GM12864 (cell line): ENCODE results near the gene SAE1.

Source experiments
- DNase-seq: peaks from one replicate; pipeline ENCODE4 v3.0.0-alpha.2; 2011; ENCODE audit warnings: low read depth
- H3K4me3 ChIP-seq: 2 replicates; pipeline ENCODE4 v1.5.1; 2011; ENCODE audit warnings: mild to moderate bottlenecking, low read depth, low read length, control low read depth
- TF ChIP-seq, protein P1 (sequence below): IDR thresholded peaks from 2 replicates; pipeline ENCODE4 v1.5.1; 2011; ENCODE audit warnings: low read depth, mild to moderate bottlenecking, moderate library complexity, low read length, control low read depth, inconsistent platforms; ENCODE audit errors: missing control alignments

SAE1 gene

DNA sequence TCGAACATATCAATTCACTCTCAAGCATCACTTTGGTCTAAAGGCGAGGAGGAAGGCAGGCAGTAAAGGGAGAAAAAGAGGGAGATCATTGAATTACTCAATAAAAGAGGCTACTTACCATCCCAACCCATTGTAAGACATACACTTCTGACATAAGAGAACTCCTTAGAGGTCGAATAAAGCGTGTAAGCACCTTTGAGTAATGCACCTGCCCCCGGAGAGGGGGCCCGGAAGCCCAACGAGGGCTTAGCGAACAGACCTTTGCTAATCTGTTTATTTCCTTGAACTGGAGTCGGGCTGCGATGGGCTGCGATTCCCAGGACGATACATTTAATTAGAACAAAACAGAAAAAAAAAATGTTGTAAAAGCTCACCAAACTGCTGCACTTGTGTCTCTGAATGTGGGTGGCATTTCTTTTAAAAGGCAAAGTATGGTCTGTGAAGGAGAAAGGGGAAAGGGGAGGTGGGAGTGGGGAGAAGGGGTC, 20.1 kb upstream of the SAE1 start:
- TF ChIP-seq, protein P1, sequence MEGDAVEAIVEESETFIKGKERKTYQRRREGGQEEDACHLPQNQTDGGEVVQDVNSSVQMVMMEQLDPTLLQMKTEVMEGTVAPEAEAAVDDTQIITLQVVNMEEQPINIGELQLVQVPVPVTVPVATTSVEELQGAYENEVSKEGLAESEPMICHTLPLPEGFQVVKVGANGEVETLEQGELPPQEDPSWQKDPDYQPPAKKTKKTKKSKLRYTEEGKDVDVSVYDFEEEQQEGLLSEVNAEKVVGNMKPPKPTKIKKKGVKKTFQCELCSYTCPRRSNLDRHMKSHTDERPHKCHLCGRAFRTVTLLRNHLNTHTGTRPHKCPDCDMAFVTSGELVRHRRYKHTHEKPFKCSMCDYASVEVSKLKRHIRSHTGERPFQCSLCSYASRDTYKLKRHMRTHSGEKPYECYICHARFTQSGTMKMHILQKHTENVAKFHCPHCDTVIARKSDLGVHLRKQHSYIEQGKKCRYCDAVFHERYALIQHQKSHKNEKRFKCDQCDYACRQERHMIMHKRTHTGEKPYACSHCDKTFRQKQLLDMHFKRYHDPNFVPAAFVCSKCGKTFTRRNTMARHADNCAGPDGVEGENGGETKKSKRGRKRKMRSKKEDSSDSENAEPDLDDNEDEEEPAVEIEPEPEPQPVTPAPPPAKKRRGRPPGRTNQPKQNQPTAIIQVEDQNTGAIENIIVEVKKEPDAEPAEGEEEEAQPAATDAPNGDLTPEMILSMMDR: no peak
- peak overlapping the region; percentile 96 for H3K4me3 ChIP-seq
- no peak for DNase-seq

DNA sequence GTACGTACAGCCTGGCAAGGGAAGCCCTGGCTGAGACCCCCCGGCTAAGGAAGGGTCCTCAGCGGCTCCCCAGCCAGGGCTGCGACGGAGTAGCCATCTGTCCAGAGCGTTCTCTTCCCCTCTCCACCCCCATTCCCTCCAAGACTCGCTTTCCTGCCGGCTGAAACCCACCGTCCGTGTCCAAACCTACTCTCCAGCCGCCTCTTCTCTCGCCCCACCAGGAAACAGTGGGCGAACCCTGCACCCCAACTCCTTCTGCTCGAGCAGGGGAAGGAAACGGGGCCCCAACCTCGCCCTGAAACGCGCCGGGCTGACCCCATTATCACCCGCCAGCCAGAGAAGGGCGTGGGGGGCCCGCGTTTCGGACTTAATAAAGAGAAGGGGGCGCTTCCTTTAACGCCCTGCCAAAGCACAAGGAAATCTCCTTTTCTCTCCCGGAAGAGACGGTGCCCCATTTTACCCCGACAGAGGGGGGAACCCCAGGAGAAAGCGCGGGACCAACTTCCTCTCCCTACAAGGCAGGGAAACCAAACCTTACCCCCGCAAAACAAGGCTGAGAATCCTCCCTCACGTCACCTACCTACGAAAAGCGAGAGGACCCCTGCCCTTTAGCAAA, 19.5 kb upstream of the SAE1 start:
- TF ChIP-seq, protein P1: no peak
- no peak for DNase-seq
- peak overlapping the region; percentile 96 for H3K4me3 ChIP-seq

DNA sequence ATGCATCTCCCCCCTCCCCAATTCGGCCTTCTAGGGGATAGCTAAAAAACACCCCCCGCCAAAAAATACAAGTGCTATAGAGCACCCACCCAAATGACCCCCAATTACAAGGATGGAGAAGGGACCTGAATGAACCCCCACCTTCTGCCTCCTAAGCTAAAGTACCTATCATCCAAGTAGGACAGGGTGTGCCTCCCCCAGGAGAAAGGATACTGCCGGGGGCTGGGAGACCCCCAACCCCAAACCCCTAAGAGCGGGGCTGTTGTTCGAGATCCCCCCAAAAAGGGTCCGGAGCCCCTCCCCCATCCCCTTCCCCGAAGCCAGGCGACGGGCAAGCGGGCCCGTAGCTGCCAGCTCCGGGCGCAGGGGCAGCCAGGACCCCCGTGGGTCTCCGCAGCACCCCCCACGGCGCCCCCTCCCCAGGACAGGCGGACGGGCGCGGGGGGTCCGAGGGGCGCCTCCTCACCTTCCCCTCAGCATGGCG, 18.9 kb upstream of the SAE1 start:
- H3K4me3 ChIP-seq: peak overlapping the region; percentile 96
- TF ChIP-seq, protein P1: no peak
- no peak for DNase-seq

DNA sequence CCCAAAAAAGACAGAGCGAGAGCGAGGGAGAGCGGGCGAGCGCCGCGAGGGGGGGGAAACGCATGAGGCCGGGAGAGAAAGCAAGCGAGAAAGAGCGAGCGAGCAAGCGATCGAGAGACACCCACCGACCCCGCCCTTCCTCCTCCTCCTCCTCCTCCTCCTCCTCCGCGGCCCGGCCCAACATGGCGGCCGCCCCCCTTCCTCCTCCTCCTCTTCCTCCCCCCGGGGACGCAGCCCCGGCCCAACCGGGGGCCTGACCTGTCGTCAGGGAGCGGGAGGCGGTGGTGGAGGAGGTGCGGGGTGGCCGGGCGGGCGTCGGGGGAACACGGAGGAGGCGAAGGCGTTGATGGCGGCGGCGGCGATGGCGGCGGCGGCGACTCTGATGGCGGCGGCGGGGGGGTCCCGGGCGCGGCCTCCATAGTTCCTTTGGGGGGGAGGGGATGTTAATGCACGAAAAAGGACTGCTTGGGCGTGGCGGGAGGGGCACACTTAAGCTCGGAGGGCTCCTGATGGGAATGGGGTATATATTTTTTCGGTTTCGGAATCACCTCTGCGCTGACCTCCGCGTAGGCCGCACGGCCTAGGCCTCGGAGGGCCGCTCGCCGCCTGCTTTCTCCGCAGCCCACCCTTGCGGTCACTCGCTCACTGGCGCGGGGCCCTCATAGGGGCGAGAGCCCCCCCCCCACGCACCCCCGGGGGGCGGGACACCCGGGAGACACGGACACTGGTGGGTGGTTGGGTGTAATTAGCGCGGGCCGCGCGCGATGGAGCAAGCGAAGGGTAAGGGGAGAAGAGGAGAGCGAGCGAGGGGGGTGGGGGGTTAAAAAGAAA, 18.3 kb upstream of the SAE1 start:
- peak overlapping the region; percentile 96 for H3K4me3 ChIP-seq
- peak; percentile 72 for DNase-seq
- TF ChIP-seq, protein P1: no peak

DNA sequence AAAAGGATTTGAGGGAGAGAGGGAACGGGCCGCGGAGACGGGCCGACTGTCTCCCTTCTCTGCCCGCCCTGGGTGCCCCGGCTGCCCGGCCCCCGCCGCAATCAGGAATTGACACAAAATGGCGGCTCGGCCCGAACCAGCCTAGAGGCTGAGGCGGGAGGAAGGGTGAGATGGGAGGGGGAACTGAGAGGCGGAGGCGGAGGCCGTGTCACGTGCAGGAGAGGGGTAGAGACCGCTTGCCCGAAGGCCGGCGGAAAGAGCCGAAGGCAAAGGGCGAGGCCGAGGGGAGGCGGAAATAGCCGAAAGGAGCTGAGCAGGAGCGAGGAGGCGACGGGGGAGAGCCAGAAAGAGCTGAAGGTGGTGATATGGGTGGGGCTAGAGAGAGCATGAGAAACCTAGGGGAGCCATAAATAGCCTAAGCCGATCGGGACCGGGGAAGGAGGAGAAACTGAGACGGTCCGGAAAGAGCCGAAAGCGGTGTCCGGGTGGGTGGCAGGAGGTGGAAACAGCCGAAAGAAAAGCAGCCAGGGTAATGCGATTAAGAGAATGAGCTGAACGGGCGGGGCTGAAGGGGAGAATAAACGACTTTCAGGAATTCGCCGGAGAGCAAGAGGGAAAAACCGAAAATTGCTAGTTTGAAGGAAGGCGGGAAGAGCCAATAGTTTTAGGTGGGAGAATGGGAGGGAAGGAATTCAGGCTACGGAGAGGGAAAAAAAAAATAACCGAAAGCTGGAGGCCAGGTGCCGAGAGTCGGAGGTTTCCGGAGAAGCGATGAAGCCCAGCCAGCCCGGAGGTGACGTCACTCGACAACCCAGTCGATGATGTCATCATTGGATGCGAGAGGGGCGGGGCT, 17.4 kb upstream of the SAE1 start, which contains the start of gene ZC3H4:
ZC3H4 (minus strand) TSS at position 780 of the 853 bp plus-strand sequence. CDS start 1,192 bp downstream, outside the sequence.
- DNase-seq: peak; percentile 98
- TF ChIP-seq, protein P1: no peak

DNA sequence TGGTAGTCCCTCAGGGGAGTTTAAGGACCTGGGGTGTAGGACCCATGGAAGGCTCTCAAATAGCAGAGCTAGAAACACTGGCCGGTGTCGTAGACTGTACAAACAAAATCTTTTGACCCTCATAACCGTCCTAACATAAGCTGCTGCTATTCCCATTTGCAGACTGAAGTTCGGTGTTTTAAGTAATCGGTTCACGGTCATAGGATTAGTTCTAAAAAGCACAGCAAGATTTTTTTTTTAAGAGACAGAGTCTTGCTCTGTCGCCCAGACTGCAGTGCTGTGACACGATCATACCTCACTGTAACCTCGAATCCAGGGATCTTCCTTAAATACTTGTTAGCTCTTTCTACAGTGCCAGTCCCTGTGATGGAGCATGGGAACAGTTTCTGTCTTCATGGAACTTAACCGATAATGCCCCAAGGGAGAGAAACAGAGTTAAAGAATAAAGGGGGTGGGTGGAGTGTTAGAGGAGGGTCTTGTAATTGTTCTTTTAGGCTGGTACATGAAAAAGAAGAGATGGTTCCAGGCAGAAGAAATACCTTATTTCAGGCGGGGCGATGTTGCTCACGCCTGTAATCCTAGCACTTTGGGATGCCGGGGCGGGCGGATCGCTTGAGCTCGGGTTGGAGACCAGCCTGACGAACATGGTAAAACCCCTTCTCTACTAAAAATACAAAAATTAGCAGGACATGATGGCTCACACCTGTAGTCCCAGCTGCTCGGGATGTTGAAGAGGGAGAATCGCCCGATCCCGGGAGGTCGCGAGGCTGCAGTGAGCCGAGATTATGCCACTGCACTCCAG, 16.6 kb upstream of the SAE1 start:
- peak overlapping the region; percentile 65 for H3K4me3 ChIP-seq
- DNase-seq: no peak
- TF ChIP-seq, protein P1: no peak

More for the DNA sequence above, 17.4 kb upstream of the SAE1 start, which contains the start of gene ZC3H4:
- H3K4me3 ChIP-seq: peak within 1 kb of the TSS; percentile 96
